Measurements from ENCODE around the gene DLGAP1. TPM values are rescaled to one million over a fixed set of nuclear protein-coding genes. Genes with fewer than 3 reads are reported as not detected.

Gene DLGAP1
- total RNA-seq, 1 experiment from 2014 or later: 0.39 TPM

GRCh38 chr18:4335386-4335785 is 119.7 kb downstream of the DLGAP1 start:
- H3K9me3 ChIP-seq (ENCODE audit: control insufficient read depth in 1 of 2, insufficient read depth in 1 of 2, low read depth in 1 of 2, low read length in 2 of 2): peaks cover 0 to 22% of the 10 kb centered on the region in 2 experiments; a peak in 2 of 4 replicates
- intact Hi-C loops (cut with micrococcal nuclease): no loop called here
- ATAC-seq: no peak
- POLR2A ChIA-PET: no interaction called here
- RAD21 ChIA-PET (ENCODE audit: low non-redundant PET in 1 of 2, low total read pairs in 2 of 2, uncharacterized antibody in 2 of 2, unreplicated experiment in 2 of 2): no interaction called here
- no peak overlapping the region for H2AFZ ChIP-seq (ENCODE audit: low read depth, low read length, poor library complexity, severe bottlenecking)
- no peak overlapping the region for H3K9ac ChIP-seq (ENCODE audit: low read length)
- H3K79me2 ChIP-seq (ENCODE audit: insufficient read depth, low read length): no peaks in the 10 kb centered on the region
- no peaks in the 10 kb centered on the region for H3K4me1 ChIP-seq (ENCODE audit: control insufficient read depth in 1 of 2, insufficient read depth in 2 of 2, low read length in 2 of 2)
- H3K4me2 ChIP-seq (ENCODE audit: low read length): no peak overlapping the region
- no peak for TF ChIP-seq ELF1 (IDR thresholded peaks at IDR 0.05; ENCODE audit: borderline replicate concordance, low read depth)
- no peak for TF ChIP-seq CBX3 (IDR thresholded peaks at IDR 0.05; ENCODE audit: low read depth)
- TF ChIP-seq FOSL1 (IDR thresholded peaks at IDR 0.05; ENCODE audit: low read depth): no peak
- TF ChIP-seq EGR1 (IDR thresholded peaks at IDR 0.05; ENCODE audit: low read depth): no peak
- TF ChIP-seq ZNF274 (IDR thresholded peaks at IDR 0.05; ENCODE audit: low read depth, low read length): no peak
- no peak for TF ChIP-seq CEBPB (IDR thresholded peaks at IDR 0.05; ENCODE audit: low read depth)
- TF ChIP-seq ZBTB33 (IDR thresholded peaks at IDR 0.05; ENCODE audit: extremely low read depth, insufficient replicate concordance, low read length): no peak
- no peak for TF ChIP-seq ZFX (IDR thresholded peaks at IDR 0.05)
- no peak for TF ChIP-seq EZH2 (IDR thresholded peaks at IDR 0.05)
- no peak for TF ChIP-seq REST (IDR thresholded peaks at IDR 0.05; ENCODE audit: low read depth)
- TF ChIP-seq SIN3A (IDR thresholded peaks at IDR 0.05; ENCODE audit: low read depth): no peak
- TF ChIP-seq, protein P1, sequence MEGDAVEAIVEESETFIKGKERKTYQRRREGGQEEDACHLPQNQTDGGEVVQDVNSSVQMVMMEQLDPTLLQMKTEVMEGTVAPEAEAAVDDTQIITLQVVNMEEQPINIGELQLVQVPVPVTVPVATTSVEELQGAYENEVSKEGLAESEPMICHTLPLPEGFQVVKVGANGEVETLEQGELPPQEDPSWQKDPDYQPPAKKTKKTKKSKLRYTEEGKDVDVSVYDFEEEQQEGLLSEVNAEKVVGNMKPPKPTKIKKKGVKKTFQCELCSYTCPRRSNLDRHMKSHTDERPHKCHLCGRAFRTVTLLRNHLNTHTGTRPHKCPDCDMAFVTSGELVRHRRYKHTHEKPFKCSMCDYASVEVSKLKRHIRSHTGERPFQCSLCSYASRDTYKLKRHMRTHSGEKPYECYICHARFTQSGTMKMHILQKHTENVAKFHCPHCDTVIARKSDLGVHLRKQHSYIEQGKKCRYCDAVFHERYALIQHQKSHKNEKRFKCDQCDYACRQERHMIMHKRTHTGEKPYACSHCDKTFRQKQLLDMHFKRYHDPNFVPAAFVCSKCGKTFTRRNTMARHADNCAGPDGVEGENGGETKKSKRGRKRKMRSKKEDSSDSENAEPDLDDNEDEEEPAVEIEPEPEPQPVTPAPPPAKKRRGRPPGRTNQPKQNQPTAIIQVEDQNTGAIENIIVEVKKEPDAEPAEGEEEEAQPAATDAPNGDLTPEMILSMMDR (IDR thresholded peaks at IDR 0.05 in 2 of 3, conservative IDR thresholded peaks at IDR 0.05 in 1 of 3; ENCODE audit: borderline replicate concordance in 1 of 3, insufficient read depth in 1 of 3, low read depth in 2 of 3, low read length in 2 of 3): no peak
- no peak for TF ChIP-seq EZH2phosphoT487 (IDR thresholded peaks at IDR 0.05; ENCODE audit: borderline replicate concordance)
- no peak for TF ChIP-seq MAX (IDR thresholded peaks at IDR 0.05)
- TF ChIP-seq SRF (IDR thresholded peaks at IDR 0.05; ENCODE audit: low read depth): no peak
- no peak for TF ChIP-seq YY1 (IDR thresholded peaks at IDR 0.05; ENCODE audit: extremely low read depth, insufficient replicate concordance, low read depth, low read length)
- TF ChIP-seq POLR2AphosphoS5 (IDR thresholded peaks at IDR 0.05; ENCODE audit: low read depth, low read length): no peak
- H3K27ac ChIP-seq (ENCODE audit: low read depth, low read length): no peak overlapping the region
- no peak for DNase-seq (ENCODE audit: low read depth, low spot score)
- H4K20me1 ChIP-seq (ENCODE audit: insufficient read depth): no peaks in the 10 kb centered on the region
- no peaks in the 10 kb centered on the region for H3K9me2 ChIP-seq (ENCODE audit: insufficient read depth)
- no peaks in the 10 kb centered on the region for H3K27me3 ChIP-seq (ENCODE audit: insufficient read depth, low read length)
- no peak overlapping the region for H3K4me3 ChIP-seq (replicated peaks in 1 of 2; ENCODE audit: low read depth in 1 of 2, low read length in 2 of 2)
- BruUV-seq (replicated peaks): no TSS peak
- CTCF ChIA-PET: no interaction called here
- no peaks in the 10 kb centered on the region for H3K36me3 ChIP-seq (ENCODE audit: control insufficient read depth in 1 of 2, insufficient read depth in 2 of 2, low read length in 2 of 2)

Measured in HCT116 (cell line).